Omental fat pad (tissue), 4 donors: ENCODE measurements around the gene NCF4. TPM values are rescaled to one million over a fixed set of nuclear protein-coding genes. Genes with fewer than 3 reads are reported as not detected.

Source experiments
- ATAC-seq: fragments of 150-250 bp; one replicate; pipeline ENCODE4 v1.9.1; 2016; ENCODE audit warnings: mild to moderate bottlenecking, moderate library complexity; ENCODE audit not compliant: low FRiP score
- DNase-seq: peaks from one replicate; pipeline ENCODE4 v3.0.0-alpha.2; 2019; ENCODE audit warnings: low spot score
- CTCF ChIP-seq, 3 donors: fragments of 450-650 bp; IDR thresholded peaks; one replicate each; pipeline ENCODE4 v1.5.1; 2016 to 2017; ENCODE audit warnings: antibody characterized with exemption in 3 of 3, mild to moderate bottlenecking in 3 of 3, moderate library complexity in 2 of 3
- total RNA-seq, 4 donors: library from RNA; depleted of rRNA; stranded (reverse); fragments of >200 nt; gene quantifications; one replicate each; pipeline ENCODE4 v1.1.0, GENCODE V29; 2016

NCF4 gene
- total RNA-seq, 4 donors from 2014 or later: 31.6 to 78.8 (median 41.6) TPM

- ATAC-seq: no peak
- no peak for TF ChIP-seq CTCF (IDR thresholded peaks at IDR 0.05)
- DNase-seq: no peak
Measured at GRCh38 chr22:36817525-36817848, 43.3 kb upstream of the NCF4 start.

GRCh38 chr22:36818010-36818642, 42.7 kb upstream of the NCF4 start:
- no peak for TF ChIP-seq CTCF (IDR thresholded peaks at IDR 0.05)
- ATAC-seq: no peak
- no peak for DNase-seq

- DNase-seq (no peak), ATAC-seq (no peak)
- no peak for TF ChIP-seq CTCF (IDR thresholded peaks at IDR 0.05)
Measured at GRCh38 chr22:36819112-36819511, 41.7 kb upstream of the NCF4 start.

GRCh38 chr22:36822581-36822980, 38.2 kb upstream of the NCF4 start:
- DNase-seq: no peak
- no peak for TF ChIP-seq CTCF (IDR thresholded peaks at IDR 0.05)

GRCh38 chr22:36823186-36823839, 37.5 kb upstream of the NCF4 start:
- no peak for DNase-seq
- no peak for ATAC-seq
- TF ChIP-seq CTCF (IDR thresholded peaks at IDR 0.05): no peak

More at GRCh38 chr22:36822581-36822980, 38.2 kb upstream of the NCF4 start:
- no peak for ATAC-seq

GRCh38 chr22:36824655-36825054, 36.2 kb upstream of the NCF4 start:
- no peak for TF ChIP-seq CTCF (IDR thresholded peaks at IDR 0.05)
- DNase-seq: no peak
- no peak for ATAC-seq

GRCh38 chr22:36826262-36826661, 34.5 kb upstream of the NCF4 start:
- TF ChIP-seq CTCF (IDR thresholded peaks at IDR 0.05): no peak
- DNase-seq: no peak
- ATAC-seq: no peak
